ENCODE measurements around the gene HPGD.
"Not testable (repeated sequence)": the region's sequence is repeated elsewhere in the genome, so short reads cannot be mapped to it uniquely, and the experiment has no call there.

Gene HPGD

GRCh38 chr4:174524242-174524641 is 2.0 kb upstream of the HPGD start:
- peak; percentile 55 for DNase-seq

- peak; percentile 57 for DNase-seq
Observed at GRCh38 chr4:174523025-174523693, 871 bp upstream of the HPGD start.

- DNase-seq = peak; percentile 73
Observed at GRCh38 chr4:174521800-174522182, 497 bp downstream of the HPGD start.

- DNase-seq = no peak
Observed at GRCh38 chr4:174520660-174521059, 1.6 kb downstream of the HPGD start.

GRCh38 chr4:174517502-174518445 is 4.5 kb downstream of the HPGD start:
- DNase-seq = no peak

GRCh38 chr4:174516794-174517193 is 5.5 kb downstream of the HPGD start:
- DNase-seq = no peak

- no peak for DNase-seq
Observed at GRCh38 chr4:174516345-174516744, 5.9 kb downstream of the HPGD start.

GRCh38 chr4:174512745-174513144 is 9.5 kb downstream of the HPGD start:
- DNase-seq = no peak

GRCh38 chr4:174505892-174506291 is 16.4 kb downstream of the HPGD start:
- DNase-seq = no peak

GRCh38 chr4:174505007-174505406 is 17.3 kb downstream of the HPGD start:
- no peak for DNase-seq

- DNase-seq = no peak
Observed at GRCh38 chr4:174503079-174503715, 19.1 kb downstream of the HPGD start.

GRCh38 chr4:174496631-174497432 is 25.5 kb downstream of the HPGD start:
- no peak for DNase-seq

- DNase-seq = no peak
Observed at GRCh38 chr4:174495626-174496025, 26.7 kb downstream of the HPGD start.

- peak; percentile 64 for DNase-seq
Observed at GRCh38 chr4:174494726-174495125, 27.6 kb downstream of the HPGD start.

GRCh38 chr4:174494146-174494545 is 28.1 kb downstream of the HPGD start:
- no peak for DNase-seq

- DNase-seq = no peak
Observed at GRCh38 chr4:174490451-174490961, 31.8 kb downstream of the HPGD start.

GRCh38 chr4:174488368-174488767 is 33.9 kb downstream of the HPGD start:
- not testable (repeated sequence) for DNase-seq

GRCh38 chr4:174485025-174485424 is 37.3 kb downstream of the HPGD start:
- DNase-seq = no peak

GRCh38 chr4:174483792-174484191 is 38.5 kb downstream of the HPGD start:
- no peak for DNase-seq

- DNase-seq = no peak
Observed at GRCh38 chr4:174479140-174479539, 43.1 kb downstream of the HPGD start.

GRCh38 chr4:174475528-174475927 is 46.8 kb downstream of the HPGD start:
- DNase-seq = no peak

- no peak for DNase-seq
Observed at GRCh38 chr4:174474457-174475075, 47.7 kb downstream of the HPGD start.
